HG02588 (cell line): ENCODE data around the gene LINS1.

Experiments
- ATAC-seq: cut with Tn5 transposase; IDR thresholded peaks from one replicate; pipeline ENCODE4 v1.9.1; 2021; ENCODE audit warnings: mild to moderate bottlenecking, moderate library complexity; ENCODE audit not compliant: unreplicated experiment

The LINS1 gene

GRCh38 chr15:100560323-100560722, 41.7 kb downstream of the LINS1 start:
- no peak for ATAC-seq

DNA sequence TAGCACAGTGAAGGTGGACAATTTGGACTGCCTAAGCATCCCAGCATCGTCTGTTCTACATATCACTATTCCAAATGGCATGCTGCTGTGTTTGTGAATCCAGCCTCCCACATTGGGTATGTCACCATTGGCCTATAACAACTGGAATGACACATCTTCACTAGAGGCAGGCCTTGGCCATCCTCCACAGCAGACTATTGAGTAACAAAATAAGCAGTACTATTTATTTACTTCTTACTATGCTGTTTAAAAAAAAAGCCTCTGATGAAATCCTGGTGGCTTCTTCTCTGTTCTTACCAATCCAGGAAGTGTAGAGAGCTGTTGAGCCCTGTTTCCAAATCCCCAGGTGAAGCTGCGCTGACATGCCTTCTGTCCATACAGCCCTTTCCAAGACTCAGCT, 42.7 kb downstream of the LINS1 start:
- ATAC-seq: no peak

GRCh38 chr15:100558771-100559254, 43.2 kb downstream of the LINS1 start:
- ATAC-seq: no peak

- ATAC-seq: no peak
Observed at GRCh38 chr15:100553468-100553867, 48.5 kb downstream of the LINS1 start.

GRCh38 chr15:100547961-100548360, 54.0 kb downstream of the LINS1 start:
- no peak for ATAC-seq

GRCh38 chr15:100544946-100545345, 57.0 kb downstream of the LINS1 start:
- no peak for ATAC-seq

DNA sequence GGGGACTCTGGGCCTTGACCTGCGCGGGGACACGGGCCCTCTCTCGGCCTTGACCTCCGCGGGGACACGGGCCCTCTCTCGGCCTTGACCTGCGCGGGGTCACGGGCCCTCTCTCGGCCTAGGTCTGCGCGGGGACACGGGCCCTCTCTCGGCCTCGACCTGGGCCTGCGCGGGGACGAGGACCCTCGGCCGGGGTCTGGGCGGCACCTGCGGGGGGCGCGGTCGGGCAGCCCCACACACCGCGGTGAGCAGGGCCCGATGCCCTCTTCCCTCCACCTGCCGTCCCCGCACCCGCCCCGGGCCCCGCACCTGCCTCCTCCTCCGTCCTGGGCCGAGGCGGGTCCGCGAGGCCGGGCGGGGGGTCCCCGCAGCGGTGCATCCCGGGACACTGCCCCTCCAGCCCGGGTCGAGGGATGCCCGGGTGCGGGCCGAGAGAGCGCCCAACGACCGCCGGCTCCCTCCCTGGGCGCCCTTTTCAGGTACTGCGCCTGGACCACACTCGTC, 57.6 kb downstream of the LINS1 start:
- ATAC-seq: no peak

DNA sequence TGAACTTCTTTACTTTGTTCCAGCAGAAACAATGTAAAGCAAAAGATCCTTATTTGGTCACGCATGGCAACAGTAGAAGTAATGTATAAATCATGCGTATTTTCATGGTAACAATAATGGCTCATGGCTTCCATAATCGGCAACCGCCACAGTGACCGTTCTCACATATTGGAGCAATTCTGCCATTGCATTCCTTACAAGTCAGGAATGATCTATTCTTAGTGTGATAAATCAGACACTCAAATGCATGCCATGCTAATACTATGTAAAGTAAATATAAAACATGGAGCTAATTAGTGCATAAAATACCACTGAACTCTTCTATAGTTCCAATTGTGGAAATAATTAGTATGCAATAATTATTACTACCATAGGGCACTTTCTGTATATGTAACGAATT, 59.7 kb downstream of the LINS1 start:
- no peak for ATAC-seq

DNA sequence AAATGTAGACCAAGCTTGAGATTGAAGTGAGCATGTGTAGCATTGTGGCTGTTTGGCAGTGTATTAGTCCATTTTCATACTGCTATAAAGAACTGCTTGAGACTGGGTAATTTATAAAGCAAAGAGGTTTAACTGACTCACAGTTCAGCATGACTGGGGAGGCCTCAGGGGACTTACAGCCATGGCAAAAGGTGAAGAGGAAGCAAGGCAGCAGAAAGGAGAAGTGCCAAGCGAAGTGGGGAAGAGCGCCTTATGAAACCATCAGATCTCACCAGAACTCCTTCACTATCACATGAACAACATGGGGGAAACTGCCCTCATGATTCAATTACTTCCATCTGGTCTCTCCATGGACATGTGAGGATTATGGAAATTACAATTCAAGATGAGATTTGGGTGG, 64.7 kb downstream of the LINS1 start:
- no peak for ATAC-seq

DNA sequence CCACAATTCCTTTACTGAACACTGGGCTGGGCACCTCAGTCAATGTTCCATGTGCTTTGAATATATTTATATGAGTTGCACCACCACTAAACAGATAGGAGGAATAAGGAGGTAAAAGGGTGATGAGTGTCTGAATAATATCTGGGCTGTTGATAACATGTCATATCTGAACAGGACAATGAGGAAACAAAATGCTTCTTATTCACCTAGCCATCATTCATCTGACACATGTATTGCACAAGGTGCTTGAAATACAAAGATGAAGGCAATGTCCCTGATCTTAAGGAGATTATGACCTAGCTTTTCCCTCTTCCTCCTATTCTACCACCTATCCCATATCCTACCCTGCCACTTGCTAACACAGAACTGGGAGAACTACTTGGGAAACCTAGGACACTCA, 65.3 kb downstream of the LINS1 start:
- ATAC-seq: no peak

GRCh38 chr15:100533886-100534285, 68.1 kb downstream of the LINS1 start:
- no peak for ATAC-seq

GRCh38 chr15:100531823-100532327, 70.1 kb downstream of the LINS1 start:
- no peak for ATAC-seq

DNA sequence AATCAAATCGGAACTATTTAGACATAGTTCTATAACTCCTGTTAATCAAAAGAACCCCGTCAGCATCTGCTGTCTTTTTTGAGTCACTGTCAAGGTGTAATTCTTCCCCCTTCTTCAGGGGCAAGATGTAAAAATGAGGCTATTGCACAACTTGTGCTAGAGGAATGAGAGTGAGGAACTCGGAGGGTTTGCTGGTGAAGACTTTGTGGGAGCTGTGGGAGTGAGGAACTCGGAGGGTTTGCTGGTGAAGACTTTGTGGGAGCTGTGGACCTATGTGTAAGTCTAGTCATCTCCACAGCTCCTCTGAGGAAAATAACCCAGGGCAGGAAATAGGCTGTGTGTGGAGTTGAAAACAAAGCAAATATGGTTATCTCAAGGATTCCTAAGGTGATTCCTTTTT, 70.8 kb downstream of the LINS1 start:
- no peak for ATAC-seq

- no peak for ATAC-seq
Observed at GRCh38 chr15:100529556-100529955, 72.4 kb downstream of the LINS1 start.

DNA sequence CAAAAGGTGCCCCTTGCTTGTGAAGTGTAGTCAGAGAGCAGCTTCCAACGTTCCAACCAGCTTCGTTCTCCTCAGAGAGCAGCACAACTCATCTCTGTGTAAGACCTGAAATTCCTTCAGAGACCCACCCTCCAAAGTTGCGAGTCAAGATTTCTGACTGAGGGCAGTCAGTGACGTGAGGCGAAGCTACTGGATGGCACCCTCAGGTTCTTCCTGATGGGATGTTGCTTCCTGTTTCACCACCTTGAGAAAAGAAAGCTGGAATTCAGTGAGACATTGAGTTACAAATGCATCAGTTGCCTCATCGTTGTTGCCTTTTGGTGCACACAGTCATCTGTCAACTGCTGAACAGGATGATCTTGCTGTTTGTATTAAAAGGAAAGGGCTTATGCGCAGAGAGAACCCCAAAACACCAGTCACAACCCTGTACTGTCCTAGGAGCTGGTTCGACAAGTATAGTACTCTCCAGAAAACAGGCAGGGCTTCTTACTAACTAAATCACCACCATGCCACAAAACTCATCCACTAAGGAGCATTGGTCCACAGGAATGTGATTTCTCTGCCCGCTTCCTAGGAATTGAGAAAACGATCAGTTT, 73.1 kb downstream of the LINS1 start, which contains the start of gene CERS3:
Gene CERS3, minus strand, starts transcription at position 118 of the 596 bp plus-strand sequence. CDS start 27,101 bp downstream, outside the sequence.
- ATAC-seq: no peak

- no peak for ATAC-seq
Observed at GRCh38 chr15:100526027-100526481, 75.9 kb downstream of the LINS1 start.

DNA sequence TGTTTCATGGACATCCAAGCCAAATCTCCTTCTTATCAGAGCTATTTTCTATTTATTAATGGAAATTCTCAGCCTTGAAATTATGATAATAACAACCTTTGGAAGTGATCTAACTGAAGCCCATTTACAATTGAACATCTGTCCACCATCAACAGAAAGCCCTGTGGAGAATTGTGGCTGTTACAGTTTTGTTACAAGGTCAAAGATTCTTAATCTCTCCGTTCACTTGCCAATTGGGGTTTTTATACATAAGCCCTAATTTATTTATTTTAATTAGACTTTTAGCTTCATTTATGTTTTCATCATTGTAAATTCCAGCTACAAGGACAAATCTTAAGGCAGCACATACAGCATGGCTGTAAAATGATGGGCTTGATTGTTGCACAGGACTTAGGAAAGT, 76.5 kb downstream of the LINS1 start:
- no peak for ATAC-seq

GRCh38 chr15:100524326-100524725, 77.7 kb downstream of the LINS1 start:
- no peak for ATAC-seq

- no peak for ATAC-seq
Observed at GRCh38 chr15:100521907-100522306, 80.1 kb downstream of the LINS1 start.

DNA sequence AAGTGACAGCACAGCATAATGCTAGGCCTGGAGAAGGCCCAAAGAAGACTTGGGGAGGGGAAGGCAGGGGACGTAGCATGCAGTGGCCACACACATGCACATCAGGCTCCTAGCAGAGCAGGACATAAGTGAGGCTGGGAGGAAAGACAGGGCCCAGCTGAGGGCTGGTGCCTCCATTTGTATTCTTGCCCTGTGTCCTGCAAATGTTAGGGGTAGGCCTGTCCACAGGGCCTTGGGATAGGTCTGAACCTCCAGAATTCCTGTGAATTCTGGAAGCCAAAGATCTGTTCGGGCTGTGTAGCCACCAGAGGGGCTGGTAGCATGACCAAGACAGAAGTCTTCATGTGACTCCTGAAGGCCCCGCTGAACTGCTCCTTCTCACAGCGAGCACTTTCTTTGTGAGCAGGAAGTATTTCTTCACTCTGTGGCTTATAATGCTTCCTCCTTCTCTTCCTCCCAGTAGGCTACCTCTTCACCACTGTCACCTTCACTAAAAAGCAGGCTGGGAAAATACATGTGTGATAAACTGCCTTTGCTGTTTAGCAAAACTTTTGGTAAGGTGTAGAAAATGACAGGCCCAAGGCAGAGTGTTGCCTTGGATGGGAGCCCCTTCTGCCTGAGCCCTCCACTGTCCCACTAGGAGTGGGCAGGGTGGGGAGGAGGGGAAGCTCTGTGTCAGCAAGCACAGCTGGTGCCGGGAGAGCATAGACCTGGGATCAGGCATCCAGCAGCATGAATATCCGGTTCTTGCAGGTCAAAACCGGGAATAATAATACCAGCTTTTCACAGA, 81.7 kb downstream of the LINS1 start:
- ATAC-seq: no peak

GRCh38 chr15:100517846-100518245, 84.1 kb downstream of the LINS1 start:
- ATAC-seq: no peak
